GM18868 (cell line): ENCODE data around the gene P2RY1.
A peak's percentile ranks its signal among the peaks of the same experiment; 100 is the strongest.

ENCODE experiments used
- ATAC-seq: cut with Tn5 transposase; IDR thresholded peaks from one replicate; pipeline ENCODE4 v1.9.1; 2021; ENCODE audit warnings: mild to moderate bottlenecking, moderate library complexity; ENCODE audit not compliant: unreplicated experiment

Gene P2RY1

DNA sequence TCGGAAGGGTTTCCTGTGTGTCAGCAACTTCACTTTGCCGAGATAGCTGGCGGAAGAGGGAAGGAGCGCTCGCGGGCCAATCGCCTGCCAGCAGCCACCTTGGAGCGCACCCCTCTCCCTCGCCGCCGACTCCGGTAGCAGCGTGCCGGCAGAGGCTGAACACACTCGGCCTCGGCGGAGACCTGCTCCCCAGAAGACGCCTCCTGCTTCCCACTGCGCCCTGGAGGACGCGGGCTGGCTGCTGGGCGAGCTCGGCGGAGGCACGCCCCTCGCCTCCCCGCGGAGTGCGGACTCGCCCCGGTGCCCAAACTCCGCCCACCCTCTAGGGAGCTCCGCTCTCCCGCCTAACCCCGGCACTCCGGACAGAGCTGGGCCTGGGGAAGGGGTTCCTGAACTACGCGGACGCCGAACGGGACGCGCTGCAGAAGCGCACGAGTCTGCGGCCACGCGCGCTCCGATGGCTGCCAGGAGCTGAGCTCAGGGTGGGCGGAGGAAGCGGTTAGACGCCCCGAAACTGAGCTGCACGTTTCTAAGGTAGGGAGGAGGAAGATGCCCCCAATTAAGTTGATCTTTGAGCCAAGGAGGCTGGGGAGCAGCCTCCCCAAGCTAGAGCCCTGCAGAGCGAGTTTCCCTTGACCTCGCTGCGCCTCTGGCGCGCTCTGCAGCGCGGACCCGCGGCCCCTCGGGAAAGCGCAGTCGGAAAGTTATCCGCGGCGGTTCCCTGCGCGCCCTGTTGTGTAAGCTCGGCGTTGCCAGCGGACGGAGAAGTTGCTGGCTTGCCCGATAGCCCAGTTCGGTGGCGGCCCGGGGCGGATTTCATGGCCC is at the start of gene P2RY1:
TSS of gene P2RY1 (plus strand) at position 356 of the 825 bp plus-strand sequence. CDS start 652 bp downstream, outside the sequence.
- peak; percentile 75 for ATAC-seq

- no peak for ATAC-seq
Observed at GRCh38 chr3:152786977-152787681, 47.8 kb upstream of the P2RY1 start.

- ATAC-seq: no peak
Observed at GRCh38 chr3:152790651-152791387, 44.1 kb upstream of the P2RY1 start.

GRCh38 chr3:152793969-152794368 is 41.0 kb upstream of the P2RY1 start:
- no peak for ATAC-seq

GRCh38 chr3:152797751-152798432 is 37.0 kb upstream of the P2RY1 start:
- no peak for ATAC-seq

- ATAC-seq: no peak
Observed at GRCh38 chr3:152811974-152812760, 22.8 kb upstream of the P2RY1 start.

- no peak for ATAC-seq
Observed at GRCh38 chr3:152817400-152817799, 17.5 kb upstream of the P2RY1 start.

DNA sequence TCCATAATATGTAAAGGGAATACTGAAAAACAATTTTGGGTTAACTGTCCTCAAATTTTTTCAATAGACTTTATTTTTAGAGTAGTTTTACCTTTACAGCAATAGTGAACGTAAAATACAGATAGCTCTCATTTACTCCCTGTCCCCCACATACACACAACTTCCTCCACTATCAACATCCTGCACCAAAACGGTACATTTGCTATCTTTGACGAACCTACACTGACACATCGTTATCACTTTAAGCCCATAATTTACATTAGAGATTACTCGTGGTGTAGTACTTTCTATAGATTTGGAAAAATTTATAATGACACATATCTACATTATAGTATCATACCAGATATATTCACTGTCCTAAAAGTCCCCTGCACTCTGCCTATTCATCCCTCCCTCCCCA is 16.9 kb upstream of the P2RY1 start:
- no peak for ATAC-seq

DNA sequence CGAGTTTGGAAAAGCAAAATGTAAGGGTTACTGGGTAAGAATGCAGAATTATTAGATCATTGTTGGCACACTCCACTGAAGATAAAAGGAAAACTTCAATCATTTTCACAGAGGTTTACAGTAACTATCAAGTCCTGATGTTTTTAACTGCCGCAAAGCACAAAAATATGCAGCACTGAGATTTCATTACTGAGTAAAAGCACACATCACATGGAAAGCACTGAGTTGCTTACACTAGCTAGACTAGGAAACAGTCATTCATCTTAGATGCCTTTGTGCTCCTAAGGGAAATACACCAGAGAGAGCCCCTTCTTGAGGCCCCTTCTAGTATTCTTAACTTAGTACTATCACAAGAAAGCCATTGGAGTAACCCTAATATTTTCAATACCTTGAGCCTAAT is 11.8 kb upstream of the P2RY1 start:
- no peak for ATAC-seq

- ATAC-seq: no peak
Observed at GRCh38 chr3:152823781-152824180, 11.2 kb upstream of the P2RY1 start.

DNA sequence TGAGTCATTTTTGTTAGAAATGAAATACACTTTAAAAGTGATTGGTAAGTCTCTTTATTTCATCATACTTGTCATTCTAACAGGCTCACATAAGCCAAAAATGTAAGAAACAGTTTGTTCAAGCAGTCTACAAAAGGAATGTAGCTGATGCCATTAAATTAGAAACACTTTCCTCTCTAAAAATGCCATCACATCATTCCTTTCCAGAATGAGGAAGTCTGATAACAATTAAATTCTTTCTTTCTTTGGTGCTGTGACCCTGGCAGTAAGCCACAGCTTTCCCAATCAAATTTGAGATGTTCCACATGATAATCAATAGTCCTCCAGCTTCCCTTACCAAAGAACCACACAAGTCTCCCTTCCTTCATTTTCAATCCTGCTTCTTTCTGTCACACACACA is 9.4 kb upstream of the P2RY1 start:
- no peak for ATAC-seq

DNA sequence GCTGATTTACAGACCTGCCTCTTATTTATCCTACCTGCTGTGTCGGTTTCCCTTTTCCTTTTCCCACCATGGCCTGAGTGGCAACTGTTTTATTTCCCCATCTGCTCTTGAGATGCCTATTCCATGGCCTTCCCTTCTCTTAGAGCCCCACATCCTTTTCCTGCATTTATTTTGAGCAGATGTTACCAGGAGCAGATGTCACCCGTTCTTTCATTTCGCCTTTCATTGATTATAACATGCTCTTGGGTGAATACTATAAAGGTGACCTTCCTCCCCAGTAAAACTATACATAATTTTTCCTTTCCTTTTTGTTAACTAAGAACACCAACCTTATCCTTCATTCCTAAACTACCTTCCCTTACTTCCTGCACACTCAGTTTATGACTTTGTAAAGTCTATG is 8.5 kb upstream of the P2RY1 start:
- ATAC-seq: no peak

DNA sequence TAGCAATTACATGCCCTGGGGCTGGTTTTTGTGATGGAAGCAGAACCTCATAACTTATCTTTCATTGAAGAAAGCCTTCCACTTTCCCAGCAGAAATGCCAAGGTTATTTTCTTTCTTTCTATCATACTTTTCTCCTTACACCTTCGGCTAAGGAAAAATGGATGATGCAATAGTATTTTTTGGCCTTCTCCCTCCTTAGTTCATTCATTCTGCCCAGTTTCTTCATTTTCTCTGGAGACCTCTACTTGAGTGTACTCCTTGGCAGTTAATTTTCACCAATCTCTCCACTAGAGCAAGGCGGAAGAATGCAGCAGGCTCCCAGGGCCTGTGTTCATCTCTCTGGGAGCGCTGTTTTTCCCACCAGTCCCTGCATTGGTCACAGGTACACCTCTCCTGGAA is 7.6 kb upstream of the P2RY1 start:
- ATAC-seq: no peak

GRCh38 chr3:152828075-152828840 is 6.7 kb upstream of the P2RY1 start:
- ATAC-seq: no peak

DNA sequence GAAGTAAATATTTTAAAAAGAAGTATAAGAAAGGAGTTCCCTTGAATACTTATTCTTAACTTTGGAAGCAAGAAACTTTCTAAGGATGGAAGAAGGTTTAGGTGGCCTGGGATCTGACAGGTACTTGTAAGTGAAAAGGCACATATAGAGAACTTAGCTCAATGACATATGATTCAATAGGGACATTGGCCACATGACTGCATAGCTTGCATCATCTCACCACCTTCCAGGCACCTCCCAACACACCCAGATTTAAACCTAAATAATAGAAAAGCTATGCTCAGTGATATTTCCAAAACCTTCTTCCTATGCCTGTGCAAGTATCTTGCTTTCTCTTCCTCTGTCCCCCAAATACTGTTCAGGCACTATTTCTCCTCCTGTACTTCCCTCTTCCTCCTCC is 4.7 kb upstream of the P2RY1 start:
- ATAC-seq: no peak

- ATAC-seq: no peak
Observed at GRCh38 chr3:152832046-152832445, 2.9 kb upstream of the P2RY1 start.

DNA sequence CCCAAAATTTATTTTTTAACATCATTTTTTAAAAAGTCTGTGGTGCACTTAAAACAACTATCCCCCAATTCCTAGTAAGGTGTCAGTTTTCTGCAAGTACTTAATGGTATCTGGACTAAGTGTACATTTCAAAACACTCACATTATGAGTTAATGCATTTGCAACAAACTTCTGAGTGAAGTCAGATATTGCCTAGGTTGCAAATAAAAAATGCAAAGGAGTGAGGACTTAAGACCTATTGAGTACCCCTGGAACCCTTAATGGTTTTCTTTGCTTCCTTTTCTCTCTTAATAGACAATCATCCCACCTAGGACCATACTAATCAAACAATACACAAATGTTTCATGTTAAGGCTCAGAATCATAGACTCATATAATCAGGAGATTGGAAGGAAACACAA is 1.8 kb upstream of the P2RY1 start:
- ATAC-seq: no peak

DNA sequence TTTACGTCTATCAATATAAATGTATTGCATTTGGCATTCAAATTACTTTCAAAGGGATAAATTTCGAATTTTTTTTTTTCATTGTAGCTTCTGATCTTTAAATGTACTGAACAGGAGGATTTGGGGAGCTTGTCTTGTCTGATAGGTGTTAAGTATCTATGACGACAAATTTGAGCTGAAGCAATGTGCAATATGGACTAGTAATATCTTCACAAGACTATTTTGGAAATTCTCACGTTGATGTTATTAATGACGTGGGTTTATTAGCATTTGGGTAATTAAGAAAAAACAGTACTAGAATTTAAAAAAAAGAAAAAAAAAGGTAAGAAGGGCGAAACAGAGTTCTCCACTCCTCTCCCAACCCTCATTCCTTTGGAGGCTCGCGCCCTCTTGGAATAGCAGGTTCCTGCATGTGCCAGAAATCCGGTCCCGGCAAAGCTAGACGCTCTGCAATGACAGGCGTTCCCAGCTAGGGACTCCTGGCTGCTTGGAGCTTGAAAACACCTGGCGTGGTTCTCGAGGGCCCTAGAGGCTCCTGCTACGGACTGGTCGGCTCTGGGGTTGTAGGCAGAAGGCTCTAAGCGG is 648 bp upstream of the P2RY1 start:
- ATAC-seq: no peak

- ATAC-seq: no peak
Observed at GRCh38 chr3:152835601-152836102, 721 bp downstream of the P2RY1 start.
